Neural progenitor cell (in vitro differentiated cells): ENCODE data around the gene PLA2G2C. TPM values are rescaled to one million over a fixed set of nuclear protein-coding genes. Genes with fewer than 3 reads are reported as not detected.
"Not testable (repeated sequence)": the region's sequence is repeated elsewhere in the genome, so short reads cannot be mapped to it uniquely, and the experiment has no call there.

Experiments used
- DNase-seq: peaks from one replicate; pipeline ENCODE4 v3.0.0-alpha.2; 2016; ENCODE audit warnings: low spot score
- H2AFZ ChIP-seq: fragments of 200-600 bp; sonication (generic); replicated peaks from 2 replicates; pipeline ENCODE4 v1.6.1; 2016; ENCODE audit warnings: antibody characterized with exemption
- H3F3A ChIP-seq: fragments of 200-600 bp; sonication (generic); 2 replicates; pipeline ENCODE4 v1.6.1; 2016; ENCODE audit warnings: antibody characterized with exemption, low read depth
- H3K27ac ChIP-seq: fragments of 200-600 bp; sonication (generic); 2 replicates; pipeline ENCODE4 v1.5.1; 2016; ENCODE audit warnings: mild to moderate bottlenecking
- H3K27me3 ChIP-seq: fragments of 200-600 bp; sonication (generic); 2 replicates; pipeline ENCODE4 v1.6.1; 2016; ENCODE audit warnings: mild to moderate bottlenecking, moderate library complexity
- H3K36me3 ChIP-seq: fragments of 200-600 bp; sonication (generic); 2 replicates; pipeline ENCODE4 v1.5.1; 2016
- H3K4me1 ChIP-seq: fragments of 200-600 bp; sonication (generic); 2 replicates; pipeline ENCODE4 v1.6.1; 2016; ENCODE audit warnings: mixed run types
- H3K4me2 ChIP-seq: fragments of 200-600 bp; sonication (generic); 2 replicates; pipeline ENCODE4 v1.6.1; 2016
- H3K4me3 ChIP-seq: fragments of 200-600 bp; sonication (generic); 2 replicates; pipeline ENCODE4 v1.5.1; 2016
- H3K79me2 ChIP-seq: fragments of 200-600 bp; sonication (generic); 2 replicates; pipeline ENCODE4 v1.6.1; 2016; ENCODE audit warnings: low read depth
- H3K9ac ChIP-seq: fragments of 200-600 bp; sonication (generic); 2 replicates; pipeline ENCODE4 v1.6.1; 2016
- H3K9me3 ChIP-seq: fragments of 200-600 bp; sonication (generic); 2 replicates; pipeline ENCODE4 v1.5.1; 2016; ENCODE audit warnings: low read depth
- H4K20me1 ChIP-seq: fragments of 200-600 bp; sonication (generic); 2 replicates; pipeline ENCODE4 v1.6.1; 2016; ENCODE audit warnings: low read depth
- H3K27ac Mint-ChIP-seq: 3 replicates; pipeline ENCODE4 v1.8.0; 2021; ENCODE audit warnings: mixed read lengths
- H3K27me3 Mint-ChIP-seq: 2 replicates; pipeline ENCODE4 v1.8.0; 2022; ENCODE audit warnings: low read depth, mild to moderate bottlenecking, inconsistent platforms, moderate library complexity, mixed read lengths; ENCODE audit not compliant: insufficient read depth
- H3K36me3 Mint-ChIP-seq: 3 replicates; pipeline ENCODE4 v1.8.0; 2021; ENCODE audit warnings: mixed read lengths
- H3K4me1 Mint-ChIP-seq: 3 replicates; pipeline ENCODE4 v1.8.0; 2021; ENCODE audit warnings: mixed read lengths
- H3K4me3 Mint-ChIP-seq: 3 replicates; pipeline ENCODE4 v1.8.0; 2021; ENCODE audit warnings: mild to moderate bottlenecking, moderate library complexity, mixed read lengths
- H3K9me3 Mint-ChIP-seq: 3 replicates; pipeline ENCODE4 v1.8.0; 2020; ENCODE audit warnings: mixed read lengths
- CTCF ChIP-seq: fragments of 200-600 bp; sonication (generic); IDR thresholded peaks from 2 replicates; pipeline ENCODE4 v1.5.1; 2017; ENCODE audit warnings: antibody characterized with exemption, mild to moderate bottlenecking
- EZH2 ChIP-seq: fragments of 200-600 bp; sonication (generic); IDR thresholded peaks from 2 replicates; pipeline ENCODE4 v1.6.1; 2017; ENCODE audit warnings: antibody characterized with exemption, mild to moderate bottlenecking, moderate library complexity
- EZH2phosphoT487 ChIP-seq: fragments of 200-600 bp; sonication (generic); IDR thresholded peaks from 2 replicates; pipeline ENCODE4 v1.6.1; 2017; ENCODE audit warnings: antibody characterized with exemption
- total RNA-seq: library from RNA; depleted of rRNA; stranded (reverse); fragments of >200 nt; gene quantifications from 2 replicates; pipeline ENCODE4 v1.2.3, GENCODE V29; 2015; ENCODE audit warnings: low replicate concordance

Gene PLA2G2C
- total RNA-seq, 1 donor from 2014 or later = not detected

- Histone ChIP-seq H3K27me3 (no peaks in the 10 kb centered on the region), H3K27ac (no peak overlapping the region), H2AFZ (no peak overlapping the region), H3K4me1 (no peaks in the 10 kb centered on the region), H3K36me3 (no peaks in the 10 kb centered on the region), H3F3A (no peaks in the 10 kb centered on the region), H3K4me2 (no peak overlapping the region), H4K20me1 (no peaks in the 10 kb centered on the region), H3K9ac (no peak overlapping the region), H3K79me2 (no peaks in the 10 kb centered on the region), H3K4me3 (no peak overlapping the region), H3K9me3 (no peaks in the 10 kb centered on the region)
- no peaks in the 10 kb centered on the region for H3K4me1 Mint-ChIP-seq
- no peak for TF ChIP-seq CTCF
- no peaks in the 10 kb centered on the region for H3K36me3 Mint-ChIP-seq
- no peak for DNase-seq
- no peak overlapping the region for H3K27ac Mint-ChIP-seq
- H3K27me3 Mint-ChIP-seq = peaks cover 5% of the 10 kb centered on the region
- H3K9me3 Mint-ChIP-seq = no peaks in the 10 kb centered on the region
- no peak overlapping the region for H3K4me3 Mint-ChIP-seq
These were observed 48.7 kb downstream of the PLA2G2C start for GRCh38 chr1:20137604-20138003.

- no peaks in the 10 kb centered on the region for H3K9me3 ChIP-seq
- H3K27me3 ChIP-seq = no peaks in the 10 kb centered on the region
- H3K9ac ChIP-seq = no peak overlapping the region
- no peaks in the 10 kb centered on the region for H3K4me1 Mint-ChIP-seq
- no peak for TF ChIP-seq CTCF
- no peak for TF ChIP-seq EZH2
- no peak for TF ChIP-seq EZH2phosphoT487
- H3K27me3 Mint-ChIP-seq = peaks cover 5% of the 10 kb centered on the region
- no peaks in the 10 kb centered on the region for H3K36me3 Mint-ChIP-seq
- no peak overlapping the region for H3K4me3 ChIP-seq
- H2AFZ ChIP-seq = no peak overlapping the region
- DNase-seq = no peak
- H3K4me3 Mint-ChIP-seq = no peak overlapping the region
- no peaks in the 10 kb centered on the region for H3K79me2 ChIP-seq
- H3K36me3 ChIP-seq = no peaks in the 10 kb centered on the region
- no peaks in the 10 kb centered on the region for H3K9me3 Mint-ChIP-seq
- H3K4me1 ChIP-seq = no peaks in the 10 kb centered on the region
- H3K27ac Mint-ChIP-seq = no peak overlapping the region
- H3F3A ChIP-seq = no peaks in the 10 kb centered on the region
- no peak overlapping the region for H3K27ac ChIP-seq
- no peak overlapping the region for H3K4me2 ChIP-seq
- H4K20me1 ChIP-seq = no peaks in the 10 kb centered on the region
These were observed 49.3 kb downstream of the PLA2G2C start for GRCh38 chr1:20137055-20137454.

- Mint-ChIP-seq H3K27ac (no peak overlapping the region), H3K36me3 (no peaks in the 10 kb centered on the region), H3K27me3 (peaks cover 4% of the 10 kb centered on the region), H3K4me3 (no peak overlapping the region), H3K9me3 (no peaks in the 10 kb centered on the region), H3K4me1 (no peaks in the 10 kb centered on the region)
- no peak overlapping the region for H2AFZ ChIP-seq
- H3K27me3 ChIP-seq = no peaks in the 10 kb centered on the region
- no peak overlapping the region for H3K4me2 ChIP-seq
- H3K27ac ChIP-seq = no peak overlapping the region
- H3K79me2 ChIP-seq = no peaks in the 10 kb centered on the region
- no peak overlapping the region for H3K4me3 ChIP-seq
- no peaks in the 10 kb centered on the region for H3K4me1 ChIP-seq
- no peak overlapping the region for H3K9ac ChIP-seq
- DNase-seq = no peak
- no peaks in the 10 kb centered on the region for H4K20me1 ChIP-seq
- H3K9me3 ChIP-seq = no peaks in the 10 kb centered on the region
- TF ChIP-seq CTCF (no peak), EZH2 (no peak), EZH2phosphoT487 (no peak)
- H3F3A ChIP-seq = no peaks in the 10 kb centered on the region
- H3K36me3 ChIP-seq = no peaks in the 10 kb centered on the region
These were observed 50.1 kb downstream of the PLA2G2C start for GRCh38 chr1:20136249-20136648.

- no peak overlapping the region for H3K27ac ChIP-seq
- TF ChIP-seq CTCF (no peak), EZH2phosphoT487 (no peak), EZH2 (no peak)
- no peaks in the 10 kb centered on the region for H4K20me1 ChIP-seq
- DNase-seq = no peak
- H3K9me3 ChIP-seq = no peaks in the 10 kb centered on the region
- no peaks in the 10 kb centered on the region for H3K79me2 ChIP-seq
- no peaks in the 10 kb centered on the region for H3F3A ChIP-seq
- H3K4me2 ChIP-seq = no peak overlapping the region
- H3K27me3 ChIP-seq = no peaks in the 10 kb centered on the region
- no peaks in the 10 kb centered on the region for H3K36me3 ChIP-seq
- no peaks in the 10 kb centered on the region for H3K4me1 ChIP-seq
- Mint-ChIP-seq H3K4me1 (no peaks in the 10 kb centered on the region), H3K27me3 (peaks cover 2% of the 10 kb centered on the region), H3K4me3 (no peak overlapping the region), H3K36me3 (no peaks in the 10 kb centered on the region), H3K9me3 (peaks cover under 1% of the 10 kb centered on the region), H3K27ac (no peak overlapping the region)
- H3K4me3 ChIP-seq = no peak overlapping the region
- no peak overlapping the region for H2AFZ ChIP-seq
- no peak overlapping the region for H3K9ac ChIP-seq
These were observed 51.3 kb downstream of the PLA2G2C start for GRCh38 chr1:20134995-20135394.

- not testable (repeated sequence) for H3F3A ChIP-seq, H3K79me2 ChIP-seq, H3K4me3 Mint-ChIP-seq, H3K27me3 Mint-ChIP-seq, H3K36me3 Mint-ChIP-seq, DNase-seq, H3K27ac ChIP-seq, H3K36me3 ChIP-seq, H3K9ac ChIP-seq, H3K9me3 Mint-ChIP-seq, H3K4me2 ChIP-seq, H4K20me1 ChIP-seq, H3K4me3 ChIP-seq, H3K27ac Mint-ChIP-seq, H3K4me1 ChIP-seq, H3K4me1 Mint-ChIP-seq, H2AFZ ChIP-seq, H3K27me3 ChIP-seq, H3K9me3 ChIP-seq
These were observed 55.8 kb downstream of the PLA2G2C start for GRCh38 chr1:20130518-20130917.
